Lower lobe of right lung (tissue), 2 donors: Measurements from ENCODE around the gene HADHB. TPM values are rescaled to one million over a fixed set of nuclear protein-coding genes. Genes with fewer than 3 reads are reported as not detected.
"Not testable (repeated sequence)": the region's sequence is repeated elsewhere in the genome, so short reads cannot be mapped to it uniquely, and the experiment has no call there.

Experiments
- ATAC-seq, 2 donors: fragments of 200-7000 bp; cut with Tn5 transposase; one replicate each; pipeline ENCODE4 v1.9.1; 2020 to 2022; ENCODE audit warnings: mild to moderate bottlenecking in 2 of 2, moderate library complexity in 2 of 2
- DNase-seq: peaks from one replicate; pipeline ENCODE4 v3.0.0-alpha.2; 2020
- H3K27ac ChIP-seq: fragments of 200-600 bp; one replicate; pipeline ENCODE4 v1.8.0; 2022
- H3K27me3 ChIP-seq: fragments of 200-600 bp; one replicate; pipeline ENCODE4 v1.8.0; 2022; ENCODE audit warnings: low read depth
- H3K36me3 ChIP-seq: fragments of 200-600 bp; one replicate; pipeline ENCODE4 v1.8.0; 2022; ENCODE audit warnings: mild to moderate bottlenecking
- H3K4me1 ChIP-seq: fragments of 200-600 bp; one replicate; pipeline ENCODE4 v1.8.0; 2022
- H3K4me3 ChIP-seq: fragments of 200-600 bp; one replicate; pipeline ENCODE4 v1.8.0; 2022; ENCODE audit warnings: mild to moderate bottlenecking
- H3K9me3 ChIP-seq: fragments of 200-600 bp; one replicate; pipeline ENCODE4 v1.8.0; 2022
- CTCF ChIP-seq: fragments of 200-600 bp; IDR thresholded peaks from one replicate; pipeline ENCODE4 v1.8.0; 2022; ENCODE audit warnings: antibody characterized with exemption, mild to moderate bottlenecking
- intact Hi-C: fragments of 100-400 bp; cut with DNase I; formaldehyde crosslinking; loops from one replicate; pipeline ENCODE4 v1.11.0; 2022
- total RNA-seq: library from RNA; stranded (reverse); fragmentation: NEBNext Ultra II Directional; extraction: Animal tissue kit (Norgen Biotek cat#: 25700); gene quantifications from one replicate; pipeline ENCODE4 v1.2.1, GENCODE V29; 2021
- donor health status: DM: no; HTN: yes; CAD: no; lungs with severe emphysema.

The HADHB gene
- total RNA-seq, 1 donor from 2014 or later = 119 TPM

GRCh38 chr2:26298638-26299393 is 54.1 kb downstream of the HADHB start:
- Histone ChIP-seq H3K9me3 (no peaks in the 10 kb centered on the region), H3K27ac (peak overlapping the region; percentile 89), H3K27me3 (no peaks in the 10 kb centered on the region), H3K4me3 (peak overlapping the region; percentile 69), H3K36me3 (no peaks in the 10 kb centered on the region), H3K4me1 (peaks cover 11% of the 10 kb centered on the region)
- peak; percentile 70 for DNase-seq
- no peak for TF ChIP-seq CTCF
- intact Hi-C loops = no loop called here
- ATAC-seq = peak; percentile 90 to 92

GRCh38 chr2:26299471-26300101 is 54.8 kb downstream of the HADHB start:
- ATAC-seq = peak; percentile 79 to 85
- no peak for DNase-seq
- Histone ChIP-seq H3K27ac (peak overlapping the region; percentile 89), H3K4me3 (peak overlapping the region; percentile 69), H3K27me3 (no peaks in the 10 kb centered on the region), H3K9me3 (no peaks in the 10 kb centered on the region), H3K4me1 (peaks cover 11% of the 10 kb centered on the region), H3K36me3 (no peaks in the 10 kb centered on the region)
- no peak for TF ChIP-seq CTCF
- intact Hi-C loops = no loop called here

- peak in 1 of 2 donors; percentile 41 for ATAC-seq
- Histone ChIP-seq H3K4me3 (peak overlapping the region; percentile 69), H3K4me1 (peaks cover 11% of the 10 kb centered on the region), H3K9me3 (no peaks in the 10 kb centered on the region), H3K36me3 (no peaks in the 10 kb centered on the region), H3K27ac (peak overlapping the region; percentile 89), H3K27me3 (no peaks in the 10 kb centered on the region)
- TF ChIP-seq CTCF = no peak
- intact Hi-C loops = no loop called here
- DNase-seq = no peak
Measured at GRCh38 chr2:26300234-26300925, 55.6 kb downstream of the HADHB start.

- no peaks in the 10 kb centered on the region for H3K27me3 ChIP-seq
- no peak for TF ChIP-seq CTCF
- peaks cover 11% of the 10 kb centered on the region for H3K4me1 ChIP-seq
- DNase-seq = no peak
- no peaks in the 10 kb centered on the region for H3K36me3 ChIP-seq
- no peak overlapping the region for H3K27ac ChIP-seq
- no peak overlapping the region for H3K4me3 ChIP-seq
- H3K9me3 ChIP-seq = no peaks in the 10 kb centered on the region
- intact Hi-C loops = no loop called here
- no peak for ATAC-seq
Measured at GRCh38 chr2:26302846-26303245, 58.1 kb downstream of the HADHB start.

- ATAC-seq, H3K27ac ChIP-seq: not testable (repeated sequence)
Measured at GRCh38 chr2:26305094-26305493, 60.4 kb downstream of the HADHB start.

More at GRCh38 chr2:26305094-26305493, 60.4 kb downstream of the HADHB start:
- H3K36me3 ChIP-seq, intact Hi-C loops, H3K9me3 ChIP-seq, H3K27me3 ChIP-seq, H3K4me3 ChIP-seq, DNase-seq, H3K4me1 ChIP-seq: not testable (repeated sequence)
